Lung microvascular endothelial cell (primary cell): ENCODE results near the gene GRK3. TPM values are rescaled to one million over a fixed set of nuclear protein-coding genes. Genes with fewer than 3 reads are reported as not detected.
A peak's percentile ranks its signal among the peaks of the same experiment; 100 is the strongest.
"Not testable (repeated sequence)": the region's sequence is repeated elsewhere in the genome, so short reads cannot be mapped to it uniquely, and the experiment has no call there.

Experiments used
- DNase-seq, 2 donors: peaks; one replicate each; pipeline versions ENCODE4 v3.0.0 to v3.0.0-alpha.2; 2010; ENCODE audit warnings: low read depth in 2 of 2
- total RNA-seq: library from RNA; depleted of rRNA; stranded (reverse); fragments of >200 nt; gene quantifications from 2 replicates; pipeline ENCODE4 v1.2.1, GENCODE V29; 2014

The GRK3 gene
- 0.20 and 0.22 TPM in 2 replicates for total RNA-seq

GRCh38 chr22:25564320-25564978 lies at the start of gene GRK3:
TSS of gene GRK3 (plus strand) at chr22:25564675. CDS start at chr22:25565041, 366 bp downstream.
- DNase-seq, result peak in 1 of 2 donors; percentile 7

DNA sequence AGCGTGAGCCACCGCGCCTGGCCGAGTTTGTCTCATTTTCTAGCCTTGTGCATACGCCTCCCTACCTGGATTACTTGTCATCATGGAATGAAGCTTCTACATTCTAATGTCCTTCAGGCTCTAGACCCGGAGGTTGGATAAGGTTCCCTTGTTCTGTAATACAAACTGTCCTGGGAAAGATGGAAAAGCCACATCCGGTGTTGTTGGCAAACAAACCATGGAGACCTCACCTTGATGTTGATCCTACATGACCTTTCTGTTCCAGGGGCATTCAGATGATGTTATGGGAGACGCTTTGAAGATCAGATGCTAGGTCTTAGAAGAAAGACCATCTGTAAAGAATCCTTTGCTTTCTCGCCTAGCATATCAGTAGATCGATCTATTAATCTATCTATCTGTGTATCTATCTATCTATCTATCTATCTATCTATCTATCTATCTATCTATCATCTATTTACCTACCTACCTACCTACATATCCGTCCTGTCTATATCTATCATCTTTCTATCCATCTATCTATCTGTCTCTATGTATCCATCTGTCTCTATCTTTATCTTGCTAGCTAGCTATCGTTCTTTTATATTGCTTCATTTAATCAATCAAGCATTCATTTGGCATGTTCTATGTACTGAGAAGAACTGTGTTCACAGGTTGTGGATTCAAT lies 46.3 kb upstream of the GRK3 start:
- no peak for DNase-seq

- DNase-seq, result no peak
Measured at GRCh38 chr22:25525376-25525775, 39.1 kb upstream of the GRK3 start.

GRCh38 chr22:25525804-25526584 lies 38.5 kb upstream of the GRK3 start:
- DNase-seq, result not testable (repeated sequence)

- not testable (repeated sequence) for DNase-seq
Measured at GRCh38 chr22:25527016-25527415, 37.5 kb upstream of the GRK3 start.

DNA sequence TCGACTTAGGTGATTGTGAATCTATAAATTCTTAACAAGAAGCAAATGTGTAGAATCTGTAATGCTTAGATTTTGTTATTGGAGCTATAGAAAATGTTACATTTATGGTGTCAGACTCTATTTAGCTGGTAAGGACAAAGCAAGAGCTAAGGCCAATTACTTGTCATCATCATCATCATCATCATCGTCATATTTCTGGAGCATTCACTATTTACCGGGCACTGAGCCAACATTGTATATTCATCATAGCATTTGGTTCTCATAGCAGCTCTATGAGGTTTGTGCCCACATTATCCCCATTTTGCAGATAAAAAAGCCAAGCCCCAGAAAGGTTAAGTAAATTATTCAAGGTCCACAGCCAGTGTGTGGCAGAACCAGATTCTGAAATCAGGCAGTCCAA lies 36.4 kb upstream of the GRK3 start:
- DNase-seq, result not testable (repeated sequence)

DNA sequence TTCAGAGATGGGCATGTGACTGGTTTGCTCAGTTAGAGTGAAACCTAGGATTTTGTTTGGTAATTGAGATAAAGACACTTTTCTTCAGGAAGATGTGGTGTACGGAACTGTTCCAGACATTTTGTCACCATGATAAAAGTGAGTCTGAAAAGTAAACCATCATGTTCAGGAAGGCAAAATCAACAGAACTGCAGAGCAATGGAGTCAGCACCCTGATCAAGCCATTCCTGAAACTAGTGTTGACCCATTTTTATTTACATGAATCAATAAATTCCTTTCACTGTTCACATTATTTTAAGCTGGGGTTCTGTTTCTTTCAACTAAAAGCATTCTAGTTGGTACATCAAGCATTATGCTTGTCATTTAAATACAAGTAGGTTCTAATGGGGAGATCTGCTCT lies 35.4 kb upstream of the GRK3 start:
- DNase-seq, result not testable (repeated sequence)

- not testable (repeated sequence) for DNase-seq
Measured at GRCh38 chr22:25529541-25530137, 34.8 kb upstream of the GRK3 start.

DNA sequence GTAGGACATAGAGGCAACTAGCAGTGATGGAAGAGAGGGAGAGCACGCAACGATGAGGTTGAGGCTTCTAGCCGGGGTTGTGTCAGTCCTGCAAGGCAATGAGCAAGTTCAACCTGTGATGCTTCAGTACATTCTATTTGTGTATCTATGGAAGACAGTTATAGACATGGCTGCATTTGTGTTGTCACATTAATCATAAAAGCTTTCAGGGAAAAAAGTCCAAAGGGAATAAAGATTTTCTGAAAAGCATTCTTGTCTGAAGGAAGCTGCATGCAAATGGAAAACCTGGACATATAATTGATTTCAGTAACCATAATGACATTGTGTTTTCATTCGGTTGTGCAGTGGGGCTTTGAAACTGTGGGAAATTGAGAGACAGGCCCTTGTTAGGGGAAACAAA lies 32.8 kb upstream of the GRK3 start:
- not testable (repeated sequence) for DNase-seq

GRCh38 chr22:25534724-25535123 lies 29.8 kb upstream of the GRK3 start:
- no peak for DNase-seq

DNA sequence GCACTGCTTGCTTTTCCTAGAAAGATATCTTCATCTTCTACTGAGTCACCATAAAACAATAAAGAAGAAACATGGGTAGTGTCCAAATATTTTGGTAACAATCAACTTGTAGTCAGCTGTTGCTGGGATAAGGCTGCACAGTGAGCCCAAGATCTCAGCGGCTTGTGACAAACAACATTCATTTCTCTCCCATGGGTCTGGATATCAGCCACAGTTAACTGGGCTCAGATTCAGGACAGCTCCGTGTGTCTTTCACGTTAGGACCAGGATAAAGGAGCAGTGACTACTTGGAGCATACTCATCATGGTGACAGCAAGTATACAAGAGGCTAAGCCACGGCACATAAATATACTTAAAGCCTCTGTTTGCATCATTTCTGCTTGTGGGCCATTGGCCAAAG lies 27.9 kb upstream of the GRK3 start:
- DNase-seq, result no peak

- no peak for DNase-seq
Measured at GRCh38 chr22:25540166-25540907, 24.1 kb upstream of the GRK3 start.

GRCh38 chr22:25540908-25541660 lies 23.4 kb upstream of the GRK3 start:
- no peak for DNase-seq

GRCh38 chr22:25542191-25542590 lies 22.3 kb upstream of the GRK3 start:
- no peak for DNase-seq

DNA sequence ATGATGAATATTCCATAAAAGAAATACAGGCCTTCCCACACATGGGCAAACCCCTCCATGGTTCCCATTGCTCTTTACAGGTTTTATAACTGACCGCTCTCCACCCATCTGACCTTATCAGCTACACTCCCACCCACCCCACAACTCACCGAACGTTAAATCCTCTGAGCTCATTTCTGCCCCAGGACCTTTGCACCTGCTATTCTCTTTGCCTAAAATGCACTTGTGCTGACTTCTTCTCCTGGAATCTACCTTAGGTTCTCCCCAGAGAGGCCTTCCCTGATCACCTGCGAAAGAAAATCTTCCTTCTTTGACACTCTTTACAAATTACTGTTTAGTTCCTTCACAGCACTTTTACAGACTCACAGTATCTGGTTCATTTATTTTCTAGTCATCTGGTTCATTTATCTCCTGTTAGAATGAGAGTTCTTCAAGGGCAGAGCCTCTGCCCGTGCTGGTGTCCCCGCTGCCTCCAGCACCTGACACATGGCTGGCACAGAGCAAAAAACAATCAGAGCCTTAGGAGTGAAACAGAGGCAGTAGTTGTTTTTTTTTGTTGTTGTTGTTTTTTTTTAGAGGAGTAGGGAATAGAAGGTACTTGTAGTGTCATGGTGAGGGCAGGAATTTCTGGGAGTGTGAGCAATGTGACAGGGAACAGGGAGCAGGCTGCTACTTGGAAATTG lies 21.6 kb upstream of the GRK3 start:
- no peak for DNase-seq

- no peak for DNase-seq
Measured at GRCh38 chr22:25545146-25545545, 19.3 kb upstream of the GRK3 start.

DNA sequence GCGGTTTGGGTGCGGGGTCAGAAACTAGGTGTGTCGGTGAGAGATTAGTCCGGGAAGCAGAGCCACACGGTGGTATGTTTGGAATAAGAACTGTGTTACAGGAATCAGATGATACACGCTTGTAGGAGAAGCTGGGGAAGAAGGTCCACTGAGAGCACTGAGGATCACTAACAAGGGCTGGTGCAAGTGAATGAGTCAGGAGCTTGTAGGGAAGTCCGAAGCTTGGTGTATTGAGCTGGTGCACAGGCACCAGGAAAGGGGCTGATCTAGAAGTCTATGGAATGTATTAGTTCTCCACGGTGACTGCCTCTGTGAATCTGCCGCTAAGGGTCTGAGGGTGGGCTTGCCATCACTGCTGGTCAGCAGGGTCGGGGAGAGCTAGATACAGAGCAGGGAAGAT lies 18.8 kb upstream of the GRK3 start:
- DNase-seq, result no peak

GRCh38 chr22:25546242-25546641 lies 18.2 kb upstream of the GRK3 start:
- no peak for DNase-seq

DNA sequence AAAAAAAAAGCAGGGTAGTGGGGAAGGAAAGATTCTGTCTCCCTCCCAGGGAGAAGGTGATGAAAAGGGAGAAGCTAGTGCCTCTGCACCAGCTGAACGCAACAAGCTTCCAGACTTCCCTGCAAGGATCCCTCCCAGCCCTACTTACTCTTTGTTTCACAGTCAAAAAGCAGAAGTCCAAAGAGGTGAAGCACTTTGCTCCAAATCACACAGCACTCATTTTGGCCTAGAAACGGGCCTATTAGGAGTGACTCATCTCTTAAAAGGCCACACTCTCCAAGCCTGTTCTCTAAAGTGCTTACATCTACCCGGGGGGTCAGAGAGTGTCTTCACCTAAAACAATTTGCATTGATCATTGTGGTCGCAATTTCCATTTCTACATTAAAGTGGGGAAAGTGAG lies 17.7 kb upstream of the GRK3 start:
- DNase-seq, result no peak

- no peak for DNase-seq
Measured at GRCh38 chr22:25548866-25549464, 15.5 kb upstream of the GRK3 start.
